ENCODE results near the gene MAD1L1. TPM values are rescaled to one million over a fixed set of nuclear protein-coding genes. Genes with fewer than 3 reads are reported as not detected.

The MAD1L1 gene
- total and polyA plus RNA-seq, 2 of the 8 experiments (the other 6 are each of a cell fraction or from before 2014, with no cell fraction given): 40.4 to 44.6 TPM

GRCh38 chr7:2199956-2200583 lies 32.7 kb downstream of the MAD1L1 start:
- Histone ChIP-seq H3K4me3 (ENCODE audit: extremely low read depth in 1 of 4, insufficient read depth in 2 of 4, low read depth in 3 of 4, low read length in 4 of 4) (no peak overlapping the region), H2AFZ (ENCODE audit: low read length) (no peak overlapping the region)
- CTCF ChIA-PET (ENCODE audit: partially characterized antibody): interaction anchor here (1.1 to 2.6 kb wide), 3 partner anchors 8 to 288 kb away, joined by 3 to 8 read pairs (median 4); no protein-coding TSS in a partner anchor

More at GRCh38 chr7:2199956-2200583, 32.7 kb downstream of the MAD1L1 start:
- H3K23me2 ChIP-seq (ENCODE audit: low read depth, low read length): no peaks in the 10 kb centered on the region
- H2BK15ac ChIP-seq (ENCODE audit: low read length): no peak overlapping the region
- no peak overlapping the region for H3K18ac ChIP-seq (ENCODE audit: extremely low read depth, low read length)
- H4K91ac ChIP-seq (replicated peaks; ENCODE audit: insufficient read length, low read length): no peak overlapping the region
- FAIRE-seq (no peak), DNase-seq (ENCODE audit: low read depth in 1 of 2, low spot score in 2 of 2) (no peak)
- H3K27ac ChIP-seq (ENCODE audit: low read depth, low read length): no peak overlapping the region
- peaks cover 4% of the 10 kb centered on the region for H3K79me1 ChIP-seq (ENCODE audit: low read depth, low read length)
- peaks cover 8 to 11% of the 10 kb centered on the region in 2 experiments for H3K9me3 ChIP-seq (ENCODE audit: insufficient read depth in 2 of 2, low read depth in 1 of 2, low read length in 1 of 2)
- H2BK5ac ChIP-seq (ENCODE audit: low read depth, low read length): no peak overlapping the region
- H3K27me3 ChIP-seq (replicated peaks in 1 of 4; ENCODE audit: control insufficient read depth in 3 of 4, extremely low read depth in 1 of 4, insufficient read depth in 3 of 4, low read length in 3 of 4): no peaks in the 10 kb centered on the region
- no peak overlapping the region for H3K9ac ChIP-seq (replicated peaks in 1 of 4; ENCODE audit: extremely low read depth in 1 of 4, low read depth in 3 of 4, low read length in 3 of 4)
- H4K8ac ChIP-seq (ENCODE audit: extremely low read depth, insufficient read depth, low read length): no peak overlapping the region; the same call in 1 of the 2 replicates
- peaks cover 0 to 3% of the 10 kb centered on the region in 2 experiments; a peak in 1 of 4 replicates for H3K79me2 ChIP-seq (ENCODE audit: control insufficient read depth in 1 of 2, insufficient read depth in 2 of 2, low read length in 2 of 2)
- no peak for TF ChIP-seq ASH2L (IDR thresholded peaks at IDR 0.05; ENCODE audit: low read length)
- TF ChIP-seq HDAC6 (IDR thresholded peaks at IDR 0.05; ENCODE audit: low read depth, low read length): no peak
- no peak for TF ChIP-seq CHD2 (IDR thresholded peaks at IDR 0.05; ENCODE audit: low read length)
- TF ChIP-seq SRF (IDR thresholded peaks at IDR 0.05; ENCODE audit: low read depth, low read length): no peak
- TF ChIP-seq, protein P1, sequence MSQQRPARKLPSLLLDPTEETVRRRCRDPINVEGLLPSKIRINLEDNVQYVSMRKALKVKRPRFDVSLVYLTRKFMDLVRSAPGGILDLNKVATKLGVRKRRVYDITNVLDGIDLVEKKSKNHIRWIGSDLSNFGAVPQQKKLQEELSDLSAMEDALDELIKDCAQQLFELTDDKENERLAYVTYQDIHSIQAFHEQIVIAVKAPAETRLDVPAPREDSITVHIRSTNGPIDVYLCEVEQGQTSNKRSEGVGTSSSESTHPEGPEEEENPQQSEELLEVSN (IDR thresholded peaks at IDR 0.05): no peak
- no peak for TF ChIP-seq KDM1A (IDR thresholded peaks at IDR 0.05; ENCODE audit: borderline replicate concordance, low read length)
- TF ChIP-seq CEBPB (IDR thresholded peaks at IDR 0.05; ENCODE audit: low read depth, low read length): no peak
- TF ChIP-seq POLR2A (IDR thresholded peaks at IDR 0.05; ENCODE audit: control extremely low read depth in 1 of 2, low read depth in 2 of 2, low read length in 2 of 2): no peak
- H4K5ac ChIP-seq (ENCODE audit: insufficient read length, low read depth, low read length): no peak overlapping the region
- 93% methylated on average over 12 of the region's 25 CpGs; no CpG with 5 or more reads in 1 of the 2 experiments for WGBS, 2 experiments (ENCODE audit: extremely low coverage in 1 of 2, insufficient coverage in 1 of 2, insufficient read length in 1 of 2, insufficient replicate concordance in 2 of 2, low coverage in 1 of 2, low lambda C conversion rate in 2 of 2, missing lambda C conversion rate in 1 of 2)
- H3K56ac ChIP-seq (replicated peaks; ENCODE audit: insufficient read length, low read depth, low read length): no peak overlapping the region
- no peak overlapping the region for H2BK20ac ChIP-seq (ENCODE audit: low read length)
- no peak overlapping the region for H2BK12ac ChIP-seq (ENCODE audit: low read depth, low read length)
- POLR2A ChIA-PET (ENCODE audit: partially characterized antibody): no interaction called here
- no peaks in the 10 kb centered on the region for H3K4me1 ChIP-seq (replicated peaks in 1 of 4; ENCODE audit: control insufficient read depth in 3 of 4, insufficient read depth in 4 of 4, low read length in 3 of 4)
- peaks cover 9 to 18% of the 10 kb centered on the region in 2 experiments for H4K20me1 ChIP-seq (replicated peaks in 1 of 2; ENCODE audit: control insufficient read depth in 1 of 2, insufficient read depth in 2 of 2, low read length in 2 of 2)
- H3K4me2 ChIP-seq (ENCODE audit: insufficient read depth in 1 of 2, low read depth in 2 of 2, low read length in 2 of 2): no peak overlapping the region
- H3K36me3 ChIP-seq (ENCODE audit: control insufficient read depth in 2 of 4, insufficient read depth in 4 of 4, low read length in 3 of 4): peaks cover 0 to 25% (median 16%) of the 10 kb centered on the region in 4 experiments; a peak in 6 of 8 replicates
- peak overlapping the region; percentile 53 for H3K4ac ChIP-seq (replicated peaks; ENCODE audit: insufficient read length, low read depth, low read length)
- H2BK120ac ChIP-seq (replicated peaks; ENCODE audit: low read depth, low read length): no peak overlapping the region
- no peak overlapping the region for H3K14ac ChIP-seq (ENCODE audit: insufficient read length)
- H2AK5ac ChIP-seq (ENCODE audit: low read depth, low read length): no peak overlapping the region
- no peak overlapping the region for H3K23ac ChIP-seq (ENCODE audit: insufficient read length)
